K562 (cell line): ENCODE data around the gene USP46. TPM values are rescaled to one million over a fixed set of nuclear protein-coding genes. Genes with fewer than 3 reads are reported as not detected.
A peak's percentile ranks its signal among the peaks of the same experiment; 100 is the strongest.

Experiments
- ATAC-seq: fragments of 200-7000 bp; cut with Tn5 transposase; 3 replicates; pipeline ENCODE4 v1.9.1; 2020; ENCODE audit warnings: moderate library complexity
- BruUV-seq: library from RNA; stranded (reverse); fragments of 400-500 nt; replicated peaks from 2 replicates; lab custom pipeline; 2021; lab: Mats Ljungman, UMichigan
- CTCF ChIA-PET: fragments of 300-600 bp; formaldehyde crosslinking; extraction: SDS; loops from one replicate; lab custom pipeline; 2021; ENCODE audit warnings: low intra/inter-chr PET ratio; lab: Yijun Ruan, JAX
- POLR2A ChIA-PET: fragments of 300-600, 350-650 bp; sonication (Branson Sonifier 250); formaldehyde crosslinking; extraction: SDS; loops from one replicate; lab custom pipeline; 2021; ENCODE audit warnings: antibody characterized with exemption, inconsistent platforms; lab: Yijun Ruan, JAX
- DNase-seq, 4 experiments: peaks; one replicate each; pipeline versions ENCODE4 v3.0.0 to v3.0.0-alpha.2; 2011 to 2018; ENCODE audit warnings: low spot score in 3 of 4, mixed read lengths in 3 of 4; ENCODE audit errors: extremely low read depth in 1 of 4
- FAIRE-seq: peaks from 2 replicates; lab custom pipeline; 2011; peaks lifted over from hg19 to GRCh38; lab: Jason Lieb, UNC
- H2AFZ ChIP-seq: 2 replicates; pipeline ENCODE4 v1.6.0; 2011; ENCODE audit warnings: low read depth, low read length, control low read depth, inconsistent platforms
- H3K27ac ChIP-seq: fragments of 200-600 bp; 3 replicates; pipeline ENCODE4 v1.8.0; 2011; ENCODE audit warnings: low read depth, mild to moderate bottlenecking, control low read depth, inconsistent platforms, low read length, moderate library complexity, mixed read lengths; ENCODE audit errors: extremely low read depth
- H3K27me3 ChIP-seq, 2 experiments: fragments of 300-600 bp in 1 of 2; 2 replicates in 1 of 2; 3 replicates in 1 of 2; pipeline versions ENCODE4 v1.6.0 to v1.8.0; 2011; ENCODE audit warnings: inconsistent platforms in 2 of 2, low read length in 2 of 2, mild to moderate bottlenecking in 1 of 2, mixed read lengths in 1 of 2, moderate library complexity in 1 of 2; ENCODE audit not compliant: control insufficient read depth in 2 of 2, insufficient read depth in 2 of 2
- H3K36me3 ChIP-seq: fragments of 300-600 bp; 3 replicates; pipeline ENCODE4 v1.8.0; 2011; ENCODE audit warnings: mild to moderate bottlenecking, low read length, inconsistent platforms; ENCODE audit not compliant: control insufficient read depth, insufficient read depth
- H3K4me1 ChIP-seq, 2 experiments: fragments of 200-600 bp in 1 of 2; replicated peaks in 1 of 2; 2 replicates in 1 of 2; 3 replicates in 1 of 2; pipeline versions ENCODE4 v1.5.1 to v1.8.0; 2011; ENCODE audit warnings: inconsistent platforms in 2 of 2, low read length in 2 of 2, mild to moderate bottlenecking in 1 of 2, mixed read lengths in 1 of 2, moderate library complexity in 1 of 2; ENCODE audit not compliant: control insufficient read depth in 2 of 2, insufficient read depth in 2 of 2
- H3K4me2 ChIP-seq: 2 replicates; pipeline ENCODE4 v1.6.1; 2011; ENCODE audit warnings: low read length, control low read depth, inconsistent platforms, mixed read lengths; ENCODE audit not compliant: insufficient read depth
- H3K4me3 ChIP-seq: fragments of 200-600 bp; sonication (generic), shearing (Covaris generic); 2 replicates; pipeline ENCODE4 v1.5.1; 2016; ENCODE audit warnings: control low read depth, inconsistent platforms
- H3K79me2 ChIP-seq: fragments of 200-600 bp; 3 replicates; pipeline ENCODE4 v1.8.0; 2011; ENCODE audit warnings: low read length, inconsistent platforms; ENCODE audit not compliant: control insufficient read depth, insufficient read depth
- H3K9ac ChIP-seq, 2 experiments: 2 replicates each; pipeline versions ENCODE4 v1.6.0 to v1.6.1; 2011; ENCODE audit warnings: low read depth in 2 of 2, low read length in 2 of 2, control low read depth in 1 of 2, inconsistent platforms in 1 of 2, mild to moderate bottlenecking in 1 of 2, mixed read lengths in 1 of 2; ENCODE audit not compliant: insufficient read depth in 1 of 2
- H3K9me1 ChIP-seq: one replicate; pipeline ENCODE4 v1.6.0; 2011; ENCODE audit warnings: inconsistent platforms, mild to moderate bottlenecking, low read length, moderate library complexity; ENCODE audit not compliant: control insufficient read depth, insufficient read depth
- H3K9me3 ChIP-seq: replicated peaks from 2 replicates; pipeline ENCODE4 v1.5.1; 2011; ENCODE audit warnings: low read depth, low read length, inconsistent platforms; ENCODE audit not compliant: control insufficient read depth, insufficient read depth
- H4K20me1 ChIP-seq: replicated peaks from 2 replicates; pipeline ENCODE4 v1.6.1; 2011; ENCODE audit warnings: low read length, inconsistent platforms, mixed read lengths; ENCODE audit not compliant: control insufficient read depth, insufficient read depth
- ATF7 ChIP-seq: fragments of 450-650 bp; IDR thresholded peaks from 2 replicates; pipeline ENCODE4 v1.7.1; 2014; ENCODE audit warnings: mild to moderate bottlenecking, moderate library complexity
- BCL6 ChIP-seq: fragments of 250-450 bp; sonication (Bioruptor Pico); IDR thresholded peaks from 2 replicates; pipeline ENCODE4 v1.4.0; 2020
- BHLHE40 ChIP-seq: IDR thresholded peaks from 2 replicates; pipeline ENCODE4 v1.6.1; 2011; ENCODE audit warnings: low read length, improper control_type of control experiment
- CEBPB ChIP-seq: fragments of 450-650 bp; IDR thresholded peaks from 2 replicates; pipeline ENCODE4 v1.6.1; 2016; ENCODE audit warnings: missing genetic modification characterization, missing compliant biosample characterization
- CEBPG ChIP-seq, 3 experiments: fragments of 200-800 bp in 1 of 3; sonication (Bioruptor generic) in 1 of 3; sonication (generic) in 1 of 3; formaldehyde crosslinking in 1 of 3; IDR thresholded peaks in 2 of 3; conservative IDR thresholded peaks in 1 of 3; 2 replicates each; pipeline versions ENCODE4 v1.6.1 to v1.8.0; 2016 to 2022; ENCODE audit warnings: missing compliant biosample characterization in 2 of 3, missing genetic modification characterization in 2 of 3, mild to moderate bottlenecking in 1 of 3, missing genetic modification reagents in 1 of 3
- CHD2 ChIP-seq: IDR thresholded peaks from 2 replicates; pipeline ENCODE4 v1.6.1; 2011; ENCODE audit warnings: low read depth, low read length
- EP400 ChIP-seq: fragments of 450-650 bp; IDR thresholded peaks from 2 replicates; pipeline ENCODE4 v1.6.1; 2017; ENCODE audit warnings: antibody characterized with exemption, mild to moderate bottlenecking, moderate library complexity
- JUND ChIP-seq, 2 experiments: IDR thresholded peaks; 2 replicates in 1 of 2; 3 replicates in 1 of 2; pipeline ENCODE4 v1.6.1; 2011; ENCODE audit warnings: borderline replicate concordance in 2 of 2, low read depth in 2 of 2, low read length in 2 of 2, improper control_type of control experiment in 1 of 2, missing biosample characterization in 1 of 2, missing genetic modification characterization in 1 of 2, missing genetic modification reagents in 1 of 2
- L3MBTL2 ChIP-seq: fragments of 450-650 bp; IDR thresholded peaks from 2 replicates; pipeline ENCODE4 v1.6.1; 2016; ENCODE audit warnings: mild to moderate bottlenecking, moderate library complexity
- MYC ChIP-seq, 2 experiments: fragments of 250-450 bp in 1 of 2; sonication (Bioruptor Pico) in 1 of 2; IDR thresholded peaks; 2 replicates each; pipeline versions ENCODE4 v1.5.1 to v1.6.1; 2012 to 2021; ENCODE audit warnings: low read depth in 2 of 2, borderline replicate concordance in 1 of 2, improper control_type of control experiment in 1 of 2, low read length in 1 of 2, mild to moderate bottlenecking in 1 of 2, moderate library complexity in 1 of 2
- NBN ChIP-seq: fragments of 450-650 bp; IDR thresholded peaks from 2 replicates; pipeline ENCODE4 v1.6.1; 2016; ENCODE audit warnings: low read depth, mild to moderate bottlenecking
- POU5F1 ChIP-seq: fragments of 150-350 bp; IDR thresholded peaks from 2 replicates; pipeline ENCODE4 v1.6.1; 2014; ENCODE audit warnings: borderline replicate concordance, low read length, low read depth, mild to moderate bottlenecking; ENCODE audit not compliant: partially characterized antibody
- RBM22 ChIP-seq: fragments of 200-400 bp; formaldehyde crosslinking; IDR thresholded peaks from 2 replicates; pipeline ENCODE4 v1.6.1; 2018; ENCODE audit warnings: low read length, low read depth; ENCODE audit not compliant: poor library complexity, severe bottlenecking
- TRIM24 ChIP-seq, 2 experiments: fragments of 450-650 bp; IDR thresholded peaks; 2 replicates each; pipeline ENCODE4 v1.6.1; 2016
- WGBS: fragments of 100-300 bp; shearing (Covaris generic); methylation state at CpG from one replicate; pipeline ENCODE4 v1.1.6; 2016; ENCODE audit warnings: low coverage, mixed read lengths; ENCODE audit not compliant: insufficient coverage; ENCODE audit errors: missing lambda C conversion rate; 5-methylcytosine and 5-hydroxymethylcytosine counted together
- in situ Hi-C: fragments of 300-500 bp; cut with MboI; formaldehyde crosslinking; loops from 4 replicates; pipeline ENCODE4 v1.15.0; 2018; ENCODE audit warnings: inconsistent platforms, mixed read lengths
- intact Hi-C: fragments of 100-400 bp; cut with micrococcal nuclease; formaldehyde crosslinking; loops from 2 replicates; pipeline ENCODE4 v1.14.2; 2022
- polyA plus RNA-seq, 8 experiments: library from polyadenylated mRNA; depleted of rRNA in 4 of 8; stranded (reverse) in 5 of 8; unstranded in 3 of 8; fragments of >200 nt; fragmentation: Nextera tagmentation in 2 of 8; fragmentation: Illumina TruSeq in 1 of 8; extraction: Ambion mirVana in 2 of 8; extraction: Trizol in 1 of 8; gene quantifications; 2 replicates each; pipeline versions ENCODE4 v1.2.1 to v1.2.3, GENCODE V29; 2011 to 2014; ENCODE audit warnings: inconsistent platforms in 1 of 8, missing spikeins in 1 of 8
- total RNA-seq, 7 experiments: library from RNA; depleted of rRNA in 6 of 7; stranded (reverse); fragments of >200 nt in 6 of 7; fragmentation: Illumina TruSeq in 2 of 7; extraction: Trizol in 2 of 7; gene quantifications; 2 replicates each; pipeline versions ENCODE4 v1.2.1 to v1.2.3, GENCODE V29; 2011 to 2021; ENCODE audit warnings: low replicate concordance in 1 of 7
- TF ChIP-seq, protein P1 (sequence below): fragments of 250-450 bp; sonication (Bioruptor Pico); IDR thresholded peaks from 2 replicates; pipeline ENCODE4 v1.9.0; 2021; ENCODE audit warnings: mild to moderate bottlenecking
- TF ChIP-seq, protein P2 (sequence below), 2 experiments: fragments of 450-650 bp in 1 of 2; sonication (generic) in 1 of 2; formaldehyde crosslinking in 1 of 2; IDR thresholded peaks in 1 of 2; conservative IDR thresholded peaks in 1 of 2; 2 replicates each; pipeline versions ENCODE4 v1.6.1 to v1.8.1; 2016 to 2023; ENCODE audit warnings: mild to moderate bottlenecking in 2 of 2, moderate library complexity in 2 of 2, inconsistent platforms in 1 of 2, missing genetic modification reagents in 1 of 2
- TF ChIP-seq, protein P3 (sequence below): fragments of 450-650 bp; IDR thresholded peaks from 2 replicates; pipeline ENCODE4 v1.6.1; 2016; ENCODE audit warnings: missing biosample characterization, missing genetic modification characterization

The USP46 gene
- total and polyA plus RNA-seq, 9 of the 15 experiments (the other 6 are each of a cell fraction or from before 2014, with no cell fraction given), result 3.0 to 11.7 (median 8.4) TPM

DNA sequence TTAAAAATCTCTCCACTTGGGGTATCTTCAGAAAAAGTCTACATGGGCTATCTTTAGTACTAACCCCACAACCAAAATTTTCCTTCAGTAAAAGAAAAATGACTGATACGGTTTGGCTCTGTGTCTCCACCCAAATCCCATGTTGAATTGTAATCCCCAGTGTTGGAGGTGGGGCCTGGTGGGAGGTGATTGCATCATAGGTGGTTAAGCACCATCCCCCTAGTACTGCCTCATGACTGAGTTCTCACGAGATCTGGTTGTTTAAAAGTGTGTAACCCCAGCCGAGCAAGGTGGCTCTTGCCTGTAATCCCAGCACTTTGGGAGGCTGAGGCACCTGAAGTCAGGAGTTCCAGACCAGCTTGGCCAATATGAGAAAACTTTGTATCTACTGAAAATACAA lies 66.8 kb downstream of the USP46 start:
- Histone ChIP-seq H3K9me1 (no peaks in the 10 kb centered on the region), H2AFZ (no peak overlapping the region), H3K79me2 (no peaks in the 10 kb centered on the region), H3K9me3 (no peaks in the 10 kb centered on the region), H3K9ac (no peak overlapping the region), H3K36me3 (peaks cover 12% of the 10 kb centered on the region; the same call in 1 of the 3 replicates), H3K27me3 (no peaks in the 10 kb centered on the region), H3K4me2 (no peak overlapping the region), H3K4me3 (no peak overlapping the region), H3K27ac (no peak overlapping the region), H4K20me1 (no peaks in the 10 kb centered on the region), H3K4me1 (no peaks in the 10 kb centered on the region; a peak in 2 of 5 replicates)
- 23% methylated on average over 3 of the region's 3 CpGs for WGBS
- ChIA-PET POLR2A (interaction anchor here (0.7 kb wide), 1 partner anchor 396 kb away, joined by 3 read pairs; no protein-coding TSS in a partner anchor), CTCF (no interaction called here)
- intact Hi-C loops (no loop called here), in situ Hi-C loops (no loop called here)
- FAIRE-seq (no peak), DNase-seq (peak in 2 of 4 experiments; percentile 14 to 22), ATAC-seq (peak; percentile 88)
- no TSS peak for BruUV-seq
- peak in 1 of 2 experiments; percentile 49; a peak in 2 of 4 replicates for TF ChIP-seq TRIM24 (IDR thresholded peaks at IDR 0.05)
- TF ChIP-seq MYC (IDR thresholded peaks at IDR 0.05; ENCODE audit: low read depth, low read length), result peak; percentile 46; the same call in 1 of the 2 replicates
- TF ChIP-seq MYC (CRISPR knock-in tag; IDR thresholded peaks at IDR 0.05; ENCODE audit: borderline replicate concordance, low read depth), result no peak
- TF ChIP-seq ATF7, result peak; percentile 84
- peak; percentile 31; the same call in 1 of the 2 replicates for TF ChIP-seq L3MBTL2
- TF ChIP-seq, protein P1, sequence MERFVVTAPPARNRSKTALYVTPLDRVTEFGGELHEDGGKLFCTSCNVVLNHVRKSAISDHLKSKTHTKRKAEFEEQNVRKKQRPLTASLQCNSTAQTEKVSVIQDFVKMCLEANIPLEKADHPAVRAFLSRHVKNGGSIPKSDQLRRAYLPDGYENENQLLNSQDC (CRISPR knock-in tag), result no peak
- peak; percentile 44; the same call in 1 of the 2 replicates for TF ChIP-seq EP400
- peak; percentile 89 for TF ChIP-seq CEBPG (CRISPR knock-in tag; IDR thresholded peaks at IDR 0.05)
- TF ChIP-seq CEBPG (tag; conservative IDR thresholded peaks at IDR 0.05 in 1 of 2, IDR thresholded peaks at IDR 0.05 in 1 of 2), result peak; percentile 55 to 88; a peak in 3 of 4 replicates
- no peak for TF ChIP-seq RBM22
- TF ChIP-seq POU5F1, result no peak
- no peak for TF ChIP-seq BHLHE40
- TF ChIP-seq, protein P2, sequence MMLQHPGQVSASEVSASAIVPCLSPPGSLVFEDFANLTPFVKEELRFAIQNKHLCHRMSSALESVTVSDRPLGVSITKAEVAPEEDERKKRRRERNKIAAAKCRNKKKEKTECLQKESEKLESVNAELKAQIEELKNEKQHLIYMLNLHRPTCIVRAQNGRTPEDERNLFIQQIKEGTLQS (IDR thresholded peaks at IDR 0.05), result peak; percentile 96
- TF ChIP-seq, protein P2 (CRISPR knock-in tag; conservative IDR thresholded peaks at IDR 0.05), result no peak
- TF ChIP-seq, protein P3, sequence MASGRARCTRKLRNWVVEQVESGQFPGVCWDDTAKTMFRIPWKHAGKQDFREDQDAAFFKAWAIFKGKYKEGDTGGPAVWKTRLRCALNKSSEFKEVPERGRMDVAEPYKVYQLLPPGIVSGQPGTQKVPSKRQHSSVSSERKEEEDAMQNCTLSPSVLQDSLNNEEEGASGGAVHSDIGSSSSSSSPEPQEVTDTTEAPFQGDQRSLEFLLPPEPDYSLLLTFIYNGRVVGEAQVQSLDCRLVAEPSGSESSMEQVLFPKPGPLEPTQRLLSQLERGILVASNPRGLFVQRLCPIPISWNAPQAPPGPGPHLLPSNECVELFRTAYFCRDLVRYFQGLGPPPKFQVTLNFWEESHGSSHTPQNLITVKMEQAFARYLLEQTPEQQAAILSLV (tag), result 0 out of 2 replicates have a peak, but pooled peaks have one; percentile 59
- peak; percentile 93 for TF ChIP-seq CEBPB (tag)
- no peak for TF ChIP-seq BCL6
- TF ChIP-seq NBN, result no peak
- TF ChIP-seq JUND (IDR thresholded peaks at IDR 0.05; ENCODE audit: borderline replicate concordance, low read depth, low read length), result peak; percentile 53
- TF ChIP-seq JUND (tag; IDR thresholded peaks at IDR 0.05; ENCODE audit: borderline replicate concordance, low read depth, low read length), result no peak
- TF ChIP-seq CHD2, result peak; percentile 86
